ENCODE measurements around the gene TRIO.
A peak's percentile ranks its signal among the peaks of the same experiment; 100 is the strongest.

The TRIO gene

GRCh38 chr5:14445576-14446290, 302.6 kb downstream of the TRIO start:
- peak; percentile 23 for DNase-seq

GRCh38 chr5:14447958-14448911, 305.1 kb downstream of the TRIO start:
- DNase-seq, result no peak

- no peak for DNase-seq
Measured at GRCh38 chr5:14449052-14449661, 306.0 kb downstream of the TRIO start.

GRCh38 chr5:14450018-14450524, 306.9 kb downstream of the TRIO start:
- DNase-seq, result no peak

- no peak for DNase-seq
Measured at GRCh38 chr5:14450742-14451141, 307.6 kb downstream of the TRIO start.

GRCh38 chr5:14451871-14452270, 308.7 kb downstream of the TRIO start:
- DNase-seq, result no peak

- DNase-seq, result no peak
Measured at GRCh38 chr5:14452685-14453454, 309.7 kb downstream of the TRIO start.

- DNase-seq, result no peak
Measured at GRCh38 chr5:14453481-14453880, 310.3 kb downstream of the TRIO start.

GRCh38 chr5:14455814-14456321, 312.7 kb downstream of the TRIO start:
- no peak for DNase-seq

- no peak for DNase-seq
Measured at GRCh38 chr5:14457476-14457875, 314.3 kb downstream of the TRIO start.

- DNase-seq, result no peak
Measured at GRCh38 chr5:14458414-14458813, 315.3 kb downstream of the TRIO start.

- no peak for DNase-seq
Measured at GRCh38 chr5:14460844-14461398, 317.8 kb downstream of the TRIO start.

- DNase-seq, result no peak
Measured at GRCh38 chr5:14462681-14463080, 319.5 kb downstream of the TRIO start.

GRCh38 chr5:14463629-14464028, 320.5 kb downstream of the TRIO start:
- peak; percentile 11 for DNase-seq

GRCh38 chr5:14464096-14464495, 321.0 kb downstream of the TRIO start:
- DNase-seq, result no peak

- no peak for DNase-seq
Measured at GRCh38 chr5:14464671-14465070, 321.5 kb downstream of the TRIO start.

GRCh38 chr5:14465116-14465515, 322.0 kb downstream of the TRIO start:
- no peak for DNase-seq

GRCh38 chr5:14465776-14466175, 322.6 kb downstream of the TRIO start:
- DNase-seq, result no peak

- no peak for DNase-seq
Measured at GRCh38 chr5:14467251-14467650, 324.1 kb downstream of the TRIO start.

GRCh38 chr5:14467886-14468285, 324.7 kb downstream of the TRIO start:
- DNase-seq, result no peak

- DNase-seq, result no peak
Measured at GRCh38 chr5:14469551-14470377, 326.6 kb downstream of the TRIO start.

Measured in SIG-M5 (cell line).